Daoy (cell line): ENCODE data around the gene SRGAP3. TPM values are rescaled to one million over a fixed set of nuclear protein-coding genes. Genes with fewer than 3 reads are reported as not detected.
"Not testable (repeated sequence)": the region's sequence is repeated elsewhere in the genome, so short reads cannot be mapped to it uniquely, and the experiment has no call there.

ENCODE experiments used
- DNase-seq: peaks from one replicate; pipeline ENCODE4 v3.0.0-alpha.2; 2015; ENCODE audit warnings: low read depth
- total RNA-seq: library from RNA; depleted of rRNA; stranded (reverse); fragments of >200 nt; shearing (Covaris generic); gene quantifications from 2 replicates; pipeline ENCODE4 v1.2.3, GENCODE V29; 2014; rRNA removed

The SRGAP3 gene
- 1.9 and 5.0 TPM in 2 replicates for total RNA-seq

- peak; percentile 85 for DNase-seq
These were observed at the start of gene SRGAP3 for GRCh38 chr3:9249273-9250192. TSS of gene SRGAP3 (minus strand) at chr3:9249646. CDS start at chr3:9248951, 695 bp downstream.

DNA sequence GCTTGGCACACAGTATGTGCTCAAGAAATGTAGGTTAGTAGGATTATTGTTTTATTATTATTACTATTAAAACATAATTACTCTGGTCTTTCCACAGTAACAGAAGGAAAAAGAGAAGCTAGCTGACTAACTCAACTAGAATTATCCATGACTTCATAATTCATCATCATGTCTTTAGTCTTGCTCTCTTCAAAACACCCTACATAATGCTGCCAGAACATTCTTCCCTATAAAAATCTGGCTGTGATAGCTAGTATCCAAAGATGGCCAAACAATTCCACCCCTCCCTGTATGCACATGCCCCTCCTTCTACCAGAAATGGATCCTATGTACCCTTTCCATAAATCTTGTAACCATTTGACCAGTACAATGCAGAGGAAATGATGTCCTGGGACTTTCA is 48.8 kb upstream of the SRGAP3 start:
- DNase-seq = no peak

DNA sequence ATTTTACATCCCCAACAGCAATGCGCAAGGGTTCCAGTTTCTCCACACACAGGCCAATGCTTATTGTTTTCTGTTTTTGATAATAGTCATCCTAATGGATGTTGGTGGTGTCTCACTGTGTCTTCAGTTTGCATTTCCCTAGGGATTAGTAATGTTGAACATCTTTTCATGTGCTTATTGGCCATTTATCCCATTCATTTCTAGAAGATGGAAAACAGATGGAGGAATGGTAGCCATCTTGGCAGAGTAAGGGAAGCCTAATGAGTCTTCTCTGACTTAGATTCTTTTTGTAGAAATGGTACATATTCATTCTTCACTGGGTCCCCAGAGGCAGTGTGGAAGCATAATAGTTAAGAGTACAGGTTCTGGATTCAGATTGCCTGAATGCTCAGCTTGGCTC is 46.8 kb upstream of the SRGAP3 start:
- DNase-seq = no peak

DNA sequence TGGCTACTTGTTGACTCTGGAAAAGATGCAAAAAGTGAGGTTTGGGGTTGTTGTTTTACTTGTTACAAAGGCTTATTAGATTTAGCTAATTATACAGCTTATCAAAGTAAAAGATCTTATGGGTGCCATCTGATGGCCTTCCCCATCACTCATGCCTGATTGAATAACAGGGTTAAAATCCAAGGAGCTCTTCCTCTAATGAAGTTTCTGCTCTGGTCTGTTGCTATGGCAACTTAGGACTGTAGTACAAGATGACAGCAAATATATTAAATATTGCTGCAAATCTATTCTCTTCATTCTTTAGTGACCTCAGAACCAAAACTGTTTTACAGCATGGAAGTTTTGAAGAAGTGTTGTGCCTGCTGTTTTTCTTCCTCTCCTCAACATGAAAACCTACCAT is 45.6 kb upstream of the SRGAP3 start:
- no peak for DNase-seq

DNA sequence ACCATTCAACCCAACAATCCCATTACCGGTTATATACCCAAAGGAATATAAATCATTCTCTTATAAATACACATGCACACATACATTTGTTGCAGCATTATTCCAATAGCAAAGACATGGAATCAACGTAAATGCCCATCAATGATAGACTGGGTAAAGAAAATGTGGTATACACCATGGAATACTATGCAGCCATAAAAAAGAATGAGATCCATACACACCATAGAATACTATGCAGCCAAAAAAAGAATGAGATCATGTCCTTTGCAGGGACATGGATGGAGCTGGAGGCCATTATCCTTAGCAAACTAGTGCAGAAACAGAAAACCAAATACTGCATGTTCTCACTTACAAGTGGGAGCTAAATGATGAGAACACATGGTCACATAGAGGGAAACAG is 44.5 kb upstream of the SRGAP3 start:
- DNase-seq = not testable (repeated sequence)

GRCh38 chr3:9293076-9293475 is 43.6 kb upstream of the SRGAP3 start:
- no peak for DNase-seq

- no peak for DNase-seq
These were observed 43.1 kb upstream of the SRGAP3 start for GRCh38 chr3:9292516-9292915.

- DNase-seq = no peak
These were observed 42.5 kb upstream of the SRGAP3 start for GRCh38 chr3:9291821-9292410.

DNA sequence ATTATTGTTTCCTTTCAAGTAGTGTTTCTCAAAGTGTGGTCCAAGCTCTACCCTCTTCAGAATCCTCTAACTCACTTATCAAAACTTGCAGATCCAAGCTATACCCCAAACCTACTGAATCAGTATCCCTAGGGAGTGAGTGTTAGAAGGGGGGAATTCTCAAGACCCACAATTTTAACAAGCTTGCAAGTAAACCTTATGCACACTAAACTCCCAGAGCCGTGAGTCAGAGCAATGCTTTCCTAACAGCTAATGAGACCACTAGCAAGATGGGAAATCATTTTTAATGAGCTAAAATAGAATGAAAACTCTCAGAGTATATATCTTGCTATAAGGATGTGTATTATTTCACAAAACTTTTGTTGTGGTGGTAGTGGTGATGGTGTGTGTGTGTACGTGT is 41.1 kb upstream of the SRGAP3 start:
- no peak for DNase-seq

DNA sequence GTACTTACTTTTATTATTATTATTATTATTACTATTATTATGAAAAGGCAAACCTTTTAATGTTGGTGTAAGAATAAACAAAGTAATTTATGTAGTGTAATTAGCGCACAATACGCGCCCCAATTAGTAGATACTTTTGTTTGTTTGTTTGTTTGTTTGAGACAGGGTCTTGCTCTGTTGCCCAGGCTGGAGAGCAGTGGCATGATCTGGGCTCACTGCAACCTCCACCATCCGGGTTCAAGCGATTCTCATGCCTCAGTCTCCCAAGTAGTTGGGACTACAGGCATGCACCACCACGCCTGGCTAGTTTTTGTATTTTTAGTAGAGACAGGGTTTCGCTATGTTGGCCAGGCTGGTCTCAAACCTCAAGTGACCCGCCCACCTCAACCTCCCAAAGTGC is 32.1 kb upstream of the SRGAP3 start:
- DNase-seq = not testable (repeated sequence)

GRCh38 chr3:9280451-9281219 is 31.2 kb upstream of the SRGAP3 start:
- DNase-seq = peak; percentile 59

DNA sequence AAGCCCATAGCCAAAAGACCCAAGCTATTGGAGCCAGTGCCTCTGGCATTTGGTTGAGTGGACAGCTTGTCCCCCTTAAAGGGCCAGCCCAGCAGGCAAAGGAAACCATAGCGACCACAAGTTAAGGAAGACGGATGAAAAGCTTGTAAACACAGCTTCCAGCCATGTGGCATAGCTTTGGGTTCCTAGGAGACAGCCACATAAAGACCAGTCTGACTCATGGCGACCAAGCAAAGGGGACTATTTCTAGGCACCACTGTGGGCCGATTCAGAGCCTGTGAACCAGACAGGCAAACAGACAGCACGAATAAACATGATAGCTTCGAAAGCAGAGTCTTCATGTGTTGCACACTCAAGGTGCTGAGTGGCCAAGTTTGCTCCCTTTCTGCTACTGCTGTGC is 30.5 kb upstream of the SRGAP3 start:
- peak; percentile 70 for DNase-seq

DNA sequence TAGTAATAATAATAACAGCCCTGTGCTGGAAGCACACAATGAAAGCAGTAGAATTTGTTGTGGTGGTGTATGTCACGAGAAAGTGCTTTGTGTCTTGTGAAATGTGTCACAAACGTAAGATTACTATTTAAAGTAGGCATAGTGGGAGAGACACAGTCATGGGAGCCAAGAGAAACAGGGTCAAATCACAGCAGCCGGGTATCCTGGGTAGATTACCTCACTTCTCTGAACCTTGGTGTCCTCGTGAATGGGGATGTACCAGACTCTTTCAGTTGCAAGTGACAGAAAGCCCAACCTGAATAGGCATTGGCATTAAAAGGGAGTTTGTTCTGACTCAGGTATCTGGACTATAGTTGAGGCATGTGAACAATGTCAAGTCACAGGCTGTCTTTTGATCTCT is 29.1 kb upstream of the SRGAP3 start:
- no peak for DNase-seq

GRCh38 chr3:9278085-9278484 is 28.6 kb upstream of the SRGAP3 start:
- DNase-seq = no peak

GRCh38 chr3:9276761-9277370 is 27.4 kb upstream of the SRGAP3 start:
- DNase-seq = peak; percentile 8

DNA sequence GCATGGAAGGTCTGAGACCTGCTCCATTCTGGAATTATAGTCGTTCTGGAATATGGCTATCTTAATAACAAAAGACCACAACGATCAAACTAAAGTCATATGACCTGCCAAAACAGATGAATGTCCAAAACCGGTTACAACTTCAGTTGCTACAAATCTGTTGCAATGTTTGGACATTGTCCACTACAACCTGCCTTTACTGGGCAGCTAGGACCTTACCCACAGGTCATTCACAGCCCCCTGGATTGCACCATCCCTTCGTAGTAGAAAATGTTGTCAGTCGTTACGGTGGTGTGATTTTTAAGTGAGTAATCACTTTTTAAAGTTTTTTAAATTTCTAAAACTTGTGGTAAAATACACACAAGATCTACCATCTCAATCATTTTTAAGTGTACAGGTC is 22.5 kb upstream of the SRGAP3 start:
- DNase-seq = no peak

GRCh38 chr3:9270704-9271103 is 21.3 kb upstream of the SRGAP3 start:
- no peak for DNase-seq

DNA sequence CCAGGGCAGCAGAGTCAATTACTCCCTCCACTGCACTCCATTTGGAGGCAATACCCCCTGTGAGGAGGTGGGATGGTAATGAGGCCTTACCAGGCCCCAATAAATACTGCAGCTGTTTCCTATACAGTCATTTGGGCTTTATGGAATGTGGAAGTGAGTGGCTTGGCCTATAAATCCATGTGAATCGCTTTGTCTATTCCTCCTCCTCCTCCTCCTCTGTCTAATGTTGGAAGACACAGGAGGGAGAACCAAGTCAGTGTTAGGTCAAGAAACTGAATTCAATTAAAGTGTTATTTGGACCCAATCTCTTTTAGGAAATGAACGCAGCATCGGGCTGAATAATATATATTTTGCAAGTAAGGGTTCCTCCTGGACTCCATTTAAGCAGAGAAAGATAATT is 17.3 kb upstream of the SRGAP3 start:
- no peak for DNase-seq

DNA sequence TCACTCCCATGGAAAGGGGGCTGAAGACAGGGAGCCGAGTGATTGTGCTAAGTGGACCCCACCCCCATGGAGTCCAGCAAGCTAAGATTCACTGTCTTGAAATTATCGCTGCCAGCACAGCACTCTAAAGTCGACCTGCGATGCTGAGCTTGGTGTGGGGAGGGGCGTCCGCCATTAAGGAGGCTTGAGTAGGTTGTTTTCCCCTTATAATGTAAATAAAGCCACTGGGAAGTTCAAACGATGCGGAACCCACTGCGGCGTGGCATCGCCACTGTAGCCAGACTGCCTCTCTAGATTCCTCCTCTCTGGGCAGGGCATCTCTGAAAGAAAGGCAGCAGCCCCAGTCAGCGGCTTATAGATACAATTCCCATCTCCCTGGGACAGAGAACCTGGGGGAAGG is 10.9 kb upstream of the SRGAP3 start:
- no peak for DNase-seq

- DNase-seq = no peak
These were observed 7.6 kb upstream of the SRGAP3 start for GRCh38 chr3:9257092-9257491.

DNA sequence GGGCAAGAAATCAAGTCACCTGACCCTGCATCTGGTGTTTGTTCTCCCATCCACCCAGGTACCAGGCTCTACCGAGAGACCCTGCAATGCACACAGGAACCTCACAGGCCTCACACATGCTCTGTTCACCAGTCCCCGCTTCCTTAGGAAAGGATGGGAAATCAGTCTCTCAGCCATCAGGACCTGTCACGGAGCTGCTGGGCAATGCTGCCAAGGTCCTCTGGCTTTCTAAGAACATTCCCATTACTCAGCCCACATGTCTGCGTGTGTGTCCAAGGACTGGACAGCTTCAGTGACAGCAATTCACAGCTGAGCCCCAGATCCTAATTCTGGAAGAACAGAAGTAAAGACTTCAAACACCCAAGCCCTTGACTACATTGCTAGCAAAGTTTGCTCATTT is 6.5 kb upstream of the SRGAP3 start:
- no peak for DNase-seq

DNA sequence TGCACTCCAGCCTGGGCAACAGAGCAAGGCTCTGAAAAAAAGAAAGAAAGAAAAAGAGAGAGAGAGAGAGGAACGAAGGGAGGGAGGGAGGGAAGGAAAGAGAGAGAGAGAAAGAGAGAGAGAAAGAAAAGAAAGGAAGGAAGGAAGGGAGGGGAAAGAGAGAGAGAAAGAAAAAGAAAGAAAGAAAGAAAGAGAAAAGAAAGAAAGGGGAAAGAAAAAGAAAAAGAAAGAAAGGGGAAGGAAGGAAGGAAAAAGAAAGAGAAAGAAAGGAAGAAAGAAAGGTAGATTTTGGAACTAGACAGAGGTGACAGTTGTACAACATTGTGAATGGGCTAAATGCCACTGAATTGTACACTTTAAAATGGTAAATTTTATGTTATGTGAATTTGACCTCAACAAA is 5.3 kb upstream of the SRGAP3 start:
- no peak for DNase-seq
